SK-N-SH (cell line): Measurements from ENCODE around the gene CDC42EP3. TPM values are rescaled to one million over a fixed set of nuclear protein-coding genes. Genes with fewer than 3 reads are reported as not detected.

Experiments
- CTCF ChIA-PET: fragments of 300-600, 350-600 bp; formaldehyde crosslinking; extraction: SDS; loops from one replicate; lab custom pipeline; 2021; lab: Yijun Ruan, JAX
- POLR2A ChIA-PET: fragments of 350-600 bp; sonication (Branson Sonifier 250); formaldehyde crosslinking; extraction: SDS; loops from one replicate; lab custom pipeline; 2020; ENCODE audit warnings: antibody characterized with exemption, inconsistent platforms; lab: Yijun Ruan, JAX
- DNase-seq: peaks from one replicate; pipeline ENCODE4 v3.0.0; 2012
- H2AFZ ChIP-seq: fragments of 200-600 bp; sonication (generic); 2 replicates; pipeline ENCODE4 v1.8.1; 2016; ENCODE audit warnings: antibody characterized with exemption, mild to moderate bottlenecking, low read depth
- H3F3A ChIP-seq: fragments of 200-600 bp; sonication (generic); replicated peaks from 2 replicates; pipeline ENCODE3; 2016; ENCODE audit warnings: antibody characterized with exemption, mild to moderate bottlenecking; ENCODE audit not compliant: insufficient read depth
- H3K27ac ChIP-seq, 2 experiments: fragments of 200-500 bp in 1 of 2; fragments of 200-600 bp in 1 of 2; sonication (Bioruptor generic) in 1 of 2; sonication (generic), shearing (Covaris generic) in 1 of 2; 2 replicates each; pipeline versions ENCODE4 v1.5.1 to v1.6.1; 2014 to 2016; ENCODE audit warnings: low read depth in 2 of 2, inconsistent platforms in 1 of 2, low read length in 1 of 2, mild to moderate bottlenecking in 1 of 2, mixed read lengths in 1 of 2
- H3K27me3 ChIP-seq: fragments of 200-600 bp; sonication (generic), shearing (Covaris generic); 2 replicates; pipeline ENCODE4 v1.6.1; 2016; ENCODE audit warnings: mixed run types; ENCODE audit not compliant: insufficient read depth
- H3K36me3 ChIP-seq, 2 experiments: fragments of 200-500 bp in 1 of 2; fragments of 200-600 bp in 1 of 2; sonication (Bioruptor generic) in 1 of 2; sonication (generic) in 1 of 2; replicated peaks in 1 of 2; 2 replicates each; pipeline versions ENCODE3 to v1.5.1; 2014 to 2016; ENCODE audit warnings: low read length in 1 of 2, mild to moderate bottlenecking in 1 of 2; ENCODE audit not compliant: insufficient read depth in 2 of 2, control insufficient read depth in 1 of 2
- H3K4me1 ChIP-seq, 2 experiments: fragments of 200-500 bp in 1 of 2; fragments of 200-600 bp in 1 of 2; sonication (Bioruptor generic) in 1 of 2; sonication (generic), shearing (Covaris generic) in 1 of 2; 2 replicates each; pipeline versions ENCODE4 v1.5.1 to v1.6.1; 2014 to 2016; ENCODE audit warnings: low read depth in 1 of 2, low read length in 1 of 2, mixed run types in 1 of 2; ENCODE audit not compliant: insufficient read depth in 2 of 2, control insufficient read depth in 1 of 2
- H3K4me2 ChIP-seq: fragments of 200-600 bp; sonication (generic), shearing (Covaris generic); 2 replicates; pipeline ENCODE4 v1.6.1; 2017; ENCODE audit warnings: mixed run types
- H3K4me3 ChIP-seq, 2 experiments: fragments of 200-500 bp in 1 of 2; fragments of 200-600 bp in 1 of 2; sonication (Bioruptor generic) in 1 of 2; sonication (generic), shearing (Covaris generic) in 1 of 2; 2 replicates each; pipeline versions ENCODE4 v1.5.1 to v1.8.1; 2014 to 2016; ENCODE audit warnings: low read depth in 2 of 2, inconsistent platforms in 1 of 2, low read length in 1 of 2, mild to moderate bottlenecking in 1 of 2, mixed read lengths in 1 of 2, moderate library complexity in 1 of 2
- H3K79me2 ChIP-seq: fragments of 200-600 bp; sonication (generic); 2 replicates; pipeline ENCODE4 v1.8.1; 2017; ENCODE audit warnings: mild to moderate bottlenecking; ENCODE audit not compliant: insufficient read depth
- H3K9ac ChIP-seq: fragments of 200-600 bp; sonication (generic); 2 replicates; pipeline ENCODE4 v1.6.1; 2017; ENCODE audit warnings: mixed run types
- H3K9me2 ChIP-seq: fragments of 200-600 bp; sonication (generic); 2 replicates; pipeline ENCODE4 v1.6.1; 2017; ENCODE audit warnings: mixed run types
- H3K9me3 ChIP-seq: fragments of 200-600 bp; sonication (generic); 2 replicates; pipeline ENCODE4 v1.6.1; 2017; ENCODE audit warnings: mixed run types, mild to moderate bottlenecking, moderate library complexity
- H4K20me1 ChIP-seq: fragments of 200-600 bp; sonication (generic); 2 replicates; pipeline ENCODE4 v1.6.1; 2017; ENCODE audit warnings: mild to moderate bottlenecking, mixed run types; ENCODE audit not compliant: insufficient read depth
- CHD2 ChIP-seq: fragments of 150-350 bp; IDR thresholded peaks from 2 replicates; pipeline ENCODE4 v1.6.1; 2018; ENCODE audit warnings: low read length; ENCODE audit not compliant: partially characterized antibody
- ELF1 ChIP-seq: IDR thresholded peaks from 2 replicates; pipeline ENCODE4 v1.4.0; 2012
- EP300 ChIP-seq, 2 experiments: IDR thresholded peaks; 2 replicates each; pipeline versions ENCODE4 v1.4.0 to v1.6.1; 2012; ENCODE audit warnings: borderline replicate concordance in 1 of 2, low read depth in 1 of 2, low read length in 1 of 2
- EZH2phosphoT487 ChIP-seq: fragments of 200-600 bp; sonication (generic); IDR thresholded peaks from 2 replicates; pipeline ENCODE4 v1.6.1; 2017; ENCODE audit warnings: low read depth, mixed run types, mild to moderate bottlenecking, antibody characterized with exemption, moderate library complexity, borderline replicate concordance
- FOSL2 ChIP-seq: IDR thresholded peaks from 2 replicates; pipeline ENCODE4 v1.4.0; 2012; ENCODE audit warnings: low read depth, mild to moderate bottlenecking, moderate library complexity, borderline replicate concordance
- FOXM1 ChIP-seq: IDR thresholded peaks from 2 replicates; pipeline ENCODE4 v1.4.0; 2012; ENCODE audit warnings: low read depth, mild to moderate bottlenecking
- GABPA ChIP-seq: IDR thresholded peaks from 2 replicates; pipeline ENCODE4 v1.4.0; 2012; ENCODE audit warnings: low read depth, mild to moderate bottlenecking
- GATA2 ChIP-seq: sonication (generic); formaldehyde crosslinking; IDR thresholded peaks from 2 replicates; pipeline ENCODE4 v1.5.0; 2020; ENCODE audit warnings: mild to moderate bottlenecking, missing genetic modification reagents
- MEF2A ChIP-seq: IDR thresholded peaks from 2 replicates; pipeline ENCODE4 v1.4.0; 2012; ENCODE audit warnings: low read depth, borderline replicate concordance
- MXI1 ChIP-seq: IDR thresholded peaks from 2 replicates; pipeline ENCODE4 v1.6.1; 2012; ENCODE audit warnings: mild to moderate bottlenecking, low read depth, low read length, improper control_type of control experiment
- NFIC ChIP-seq: IDR thresholded peaks from 2 replicates; pipeline ENCODE4 v1.4.0; 2012; ENCODE audit warnings: borderline replicate concordance
- NRF1 ChIP-seq: IDR thresholded peaks from 2 replicates; pipeline ENCODE4 v1.6.1; 2012; ENCODE audit warnings: low read depth, mild to moderate bottlenecking, low read length
- POLR2AphosphoS5 ChIP-seq: IDR thresholded peaks from 2 replicates; pipeline ENCODE4 v1.6.1; 2012; ENCODE audit warnings: low read depth, low read length
- RFX5 ChIP-seq: IDR thresholded peaks from 2 replicates; pipeline ENCODE4 v1.6.1; 2012; ENCODE audit warnings: mild to moderate bottlenecking, improper control_type of control experiment, low read length
- RXRA ChIP-seq: IDR thresholded peaks from 2 replicates; pipeline ENCODE4 v1.4.0; 2012; ENCODE audit warnings: low read depth, mild to moderate bottlenecking, borderline replicate concordance
- SMC3 ChIP-seq: IDR thresholded peaks from 2 replicates; pipeline ENCODE4 v1.6.1; 2012; ENCODE audit warnings: low read depth, low read length, improper control_type of control experiment
- TEAD4 ChIP-seq: IDR thresholded peaks from 2 replicates; pipeline ENCODE4 v1.4.0; 2012; ENCODE audit warnings: mild to moderate bottlenecking, borderline replicate concordance; ENCODE audit not compliant: insufficient read depth
- WGBS: methylation state at CpG from one replicate; pipeline ENCODE4 v1.1.6; 2017; ENCODE audit warnings: low lambda C conversion rate; 5-methylcytosine and 5-hydroxymethylcytosine counted together
- polyA plus RNA-seq, 3 experiments: library from polyadenylated mRNA; depleted of rRNA; stranded (reverse); fragments of >200 nt; gene quantifications; 2 replicates each; pipeline ENCODE4 v1.2.3, GENCODE V29; 2012
- TF ChIP-seq, protein P1 (sequence below): fragments of 200-600 bp; sonication (generic); IDR thresholded peaks from 2 replicates; pipeline ENCODE4 v1.6.1; 2017; ENCODE audit warnings: antibody characterized with exemption, mild to moderate bottlenecking, moderate library complexity
- TF ChIP-seq, protein P2 (sequence below): IDR thresholded peaks from 2 replicates; pipeline ENCODE4 v1.4.0; 2012; ENCODE audit warnings: low read depth, borderline replicate concordance
- TF ChIP-seq, protein P3 (sequence below): IDR thresholded peaks from 2 replicates; pipeline ENCODE4 v1.6.1; 2012; ENCODE audit warnings: mild to moderate bottlenecking, low read depth, low read length, moderate library complexity

CDC42EP3 gene
- polyA plus RNA-seq, 1 of the 3 experiments (the other 2 are of a cell fraction), result 87.5 TPM

DNA sequence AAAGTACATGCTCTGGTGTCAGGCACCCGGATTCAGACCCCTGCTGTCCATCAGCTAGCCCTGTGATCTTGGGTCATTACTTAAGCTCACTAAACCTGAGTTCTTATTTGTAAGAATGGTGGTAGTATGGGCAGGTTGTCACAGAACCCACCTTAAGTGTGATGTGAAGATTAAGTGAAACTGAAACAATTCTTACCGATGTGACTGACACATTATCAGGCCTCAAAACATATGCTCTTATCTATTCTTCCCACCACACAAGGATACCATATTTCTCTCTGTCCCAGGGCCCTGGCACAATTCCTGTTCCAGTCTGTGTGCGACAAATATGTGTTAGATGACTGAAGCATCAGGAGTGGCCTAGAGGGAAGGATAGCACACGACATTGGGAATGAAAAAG is 11.0 kb upstream of the CDC42EP3 start:
- Histone ChIP-seq H3K4me1 (0 out of 4 replicates have a peak, but pooled peaks cover 0 to 5% of the 10 kb centered on the region in 2 experiments), H3K27me3 (no peaks in the 10 kb centered on the region), H2AFZ (no peak overlapping the region), H3K79me2 (no peaks in the 10 kb centered on the region), H3K9me2 (no peaks in the 10 kb centered on the region), H3K4me2 (no peak overlapping the region), H3K4me3 (no peak overlapping the region), H3K36me3 (no peaks in the 10 kb centered on the region), H4K20me1 (no peaks in the 10 kb centered on the region), H3F3A (peaks cover 8% of the 10 kb centered on the region), H3K9ac (no peak overlapping the region), H3K27ac (no peak overlapping the region), H3K9me3 (peaks cover 5% of the 10 kb centered on the region; the same call in 1 of the 2 replicates)
- WGBS, result 88% methylated on average over 4 of the region's 4 CpGs
- CTCF ChIA-PET, result interaction anchor here (2.0 kb wide), 1 partner anchor 150 kb away, joined by 8 read pairs; no protein-coding TSS in a partner anchor
- DNase-seq, result no peak
- POLR2A ChIA-PET, result no interaction called here
- TF ChIP-seq GATA2 (no peak), EZH2phosphoT487 (no peak), GABPA (no peak), RFX5 (no peak), NFIC (no peak), RXRA (no peak), FOSL2 (no peak), MEF2A (no peak), EP300 (IDR thresholded peaks at IDR 0.05; ENCODE audit: borderline replicate concordance in 1 of 2, low read depth in 1 of 2, low read length in 1 of 2) (no peak), NRF1 (no peak), MXI1 (no peak), FOXM1 (no peak), TEAD4 (no peak), CHD2 (no peak), SMC3 (no peak)
- TF ChIP-seq, protein P1, sequence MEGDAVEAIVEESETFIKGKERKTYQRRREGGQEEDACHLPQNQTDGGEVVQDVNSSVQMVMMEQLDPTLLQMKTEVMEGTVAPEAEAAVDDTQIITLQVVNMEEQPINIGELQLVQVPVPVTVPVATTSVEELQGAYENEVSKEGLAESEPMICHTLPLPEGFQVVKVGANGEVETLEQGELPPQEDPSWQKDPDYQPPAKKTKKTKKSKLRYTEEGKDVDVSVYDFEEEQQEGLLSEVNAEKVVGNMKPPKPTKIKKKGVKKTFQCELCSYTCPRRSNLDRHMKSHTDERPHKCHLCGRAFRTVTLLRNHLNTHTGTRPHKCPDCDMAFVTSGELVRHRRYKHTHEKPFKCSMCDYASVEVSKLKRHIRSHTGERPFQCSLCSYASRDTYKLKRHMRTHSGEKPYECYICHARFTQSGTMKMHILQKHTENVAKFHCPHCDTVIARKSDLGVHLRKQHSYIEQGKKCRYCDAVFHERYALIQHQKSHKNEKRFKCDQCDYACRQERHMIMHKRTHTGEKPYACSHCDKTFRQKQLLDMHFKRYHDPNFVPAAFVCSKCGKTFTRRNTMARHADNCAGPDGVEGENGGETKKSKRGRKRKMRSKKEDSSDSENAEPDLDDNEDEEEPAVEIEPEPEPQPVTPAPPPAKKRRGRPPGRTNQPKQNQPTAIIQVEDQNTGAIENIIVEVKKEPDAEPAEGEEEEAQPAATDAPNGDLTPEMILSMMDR, result no peak

DNA sequence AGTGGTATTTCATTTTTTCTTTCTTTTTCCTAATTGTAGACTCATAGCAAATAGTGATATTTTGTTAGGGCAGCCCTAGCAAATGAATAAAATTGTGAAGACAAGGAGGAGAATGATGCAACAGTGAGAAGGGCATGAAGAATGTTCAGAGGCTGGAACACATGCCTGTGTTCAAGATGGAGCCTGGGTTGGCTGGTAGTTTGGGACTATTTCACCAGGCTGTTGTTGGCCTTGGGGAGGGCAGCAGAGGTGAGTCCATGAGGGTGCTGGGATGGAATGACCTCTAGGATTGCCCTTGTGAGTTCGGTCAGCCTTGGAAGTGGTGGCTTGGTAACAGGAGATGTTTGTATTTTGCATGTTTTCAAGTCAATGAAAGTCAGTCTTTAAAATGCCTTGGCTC is 10.1 kb upstream of the CDC42EP3 start:
- H2AFZ ChIP-seq, result no peak overlapping the region
- H4K20me1 ChIP-seq, result no peaks in the 10 kb centered on the region
- TF ChIP-seq POLR2AphosphoS5 (no peak), FOSL2 (no peak), ELF1 (no peak), MEF2A (no peak), TEAD4 (no peak)
- TF ChIP-seq, protein P2, sequence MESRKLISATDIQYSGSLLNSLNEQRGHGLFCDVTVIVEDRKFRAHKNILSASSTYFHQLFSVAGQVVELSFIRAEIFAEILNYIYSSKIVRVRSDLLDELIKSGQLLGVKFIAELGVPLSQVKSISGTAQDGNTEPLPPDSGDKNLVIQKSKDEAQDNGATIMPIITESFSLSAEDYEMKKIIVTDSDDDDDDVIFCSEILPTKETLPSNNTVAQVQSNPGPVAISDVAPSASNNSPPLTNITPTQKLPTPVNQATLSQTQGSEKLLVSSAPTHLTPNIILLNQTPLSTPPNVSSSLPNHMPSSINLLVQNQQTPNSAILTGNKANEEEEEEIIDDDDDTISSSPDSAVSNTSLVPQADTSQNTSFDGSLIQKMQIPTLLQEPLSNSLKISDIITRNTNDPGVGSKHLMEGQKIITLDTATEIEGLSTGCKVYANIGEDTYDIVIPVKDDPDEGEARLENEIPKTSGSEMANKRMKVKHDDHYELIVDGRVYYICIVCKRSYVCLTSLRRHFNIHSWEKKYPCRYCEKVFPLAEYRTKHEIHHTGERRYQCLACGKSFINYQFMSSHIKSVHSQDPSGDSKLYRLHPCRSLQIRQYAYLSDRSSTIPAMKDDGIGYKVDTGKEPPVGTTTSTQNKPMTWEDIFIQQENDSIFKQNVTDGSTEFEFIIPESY, result no peak
- TF ChIP-seq, protein P3, sequence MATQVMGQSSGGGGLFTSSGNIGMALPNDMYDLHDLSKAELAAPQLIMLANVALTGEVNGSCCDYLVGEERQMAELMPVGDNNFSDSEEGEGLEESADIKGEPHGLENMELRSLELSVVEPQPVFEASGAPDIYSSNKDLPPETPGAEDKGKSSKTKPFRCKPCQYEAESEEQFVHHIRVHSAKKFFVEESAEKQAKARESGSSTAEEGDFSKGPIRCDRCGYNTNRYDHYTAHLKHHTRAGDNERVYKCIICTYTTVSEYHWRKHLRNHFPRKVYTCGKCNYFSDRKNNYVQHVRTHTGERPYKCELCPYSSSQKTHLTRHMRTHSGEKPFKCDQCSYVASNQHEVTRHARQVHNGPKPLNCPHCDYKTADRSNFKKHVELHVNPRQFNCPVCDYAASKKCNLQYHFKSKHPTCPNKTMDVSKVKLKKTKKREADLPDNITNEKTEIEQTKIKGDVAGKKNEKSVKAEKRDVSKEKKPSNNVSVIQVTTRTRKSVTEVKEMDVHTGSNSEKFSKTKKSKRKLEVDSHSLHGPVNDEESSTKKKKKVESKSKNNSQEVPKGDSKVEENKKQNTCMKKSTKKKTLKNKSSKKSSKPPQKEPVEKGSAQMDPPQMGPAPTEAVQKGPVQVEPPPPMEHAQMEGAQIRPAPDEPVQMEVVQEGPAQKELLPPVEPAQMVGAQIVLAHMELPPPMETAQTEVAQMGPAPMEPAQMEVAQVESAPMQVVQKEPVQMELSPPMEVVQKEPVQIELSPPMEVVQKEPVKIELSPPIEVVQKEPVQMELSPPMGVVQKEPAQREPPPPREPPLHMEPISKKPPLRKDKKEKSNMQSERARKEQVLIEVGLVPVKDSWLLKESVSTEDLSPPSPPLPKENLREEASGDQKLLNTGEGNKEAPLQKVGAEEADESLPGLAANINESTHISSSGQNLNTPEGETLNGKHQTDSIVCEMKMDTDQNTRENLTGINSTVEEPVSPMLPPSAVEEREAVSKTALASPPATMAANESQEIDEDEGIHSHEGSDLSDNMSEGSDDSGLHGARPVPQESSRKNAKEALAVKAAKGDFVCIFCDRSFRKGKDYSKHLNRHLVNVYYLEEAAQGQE, result no peak
- H3K9ac ChIP-seq, result no peak overlapping the region
- H3K36me3 ChIP-seq, result no peaks in the 10 kb centered on the region
- DNase-seq, result no peak
- H3K27ac ChIP-seq, result no peak overlapping the region
- H3K4me2 ChIP-seq, result no peak overlapping the region
- peaks cover 4% of the 10 kb centered on the region for H3F3A ChIP-seq
- no peaks in the 10 kb centered on the region for H3K4me1 ChIP-seq
- H3K4me3 ChIP-seq, result no peak overlapping the region
- peaks cover 5% of the 10 kb centered on the region; the same call in 1 of the 2 replicates for H3K9me3 ChIP-seq
- POLR2A ChIA-PET, result no interaction called here
- no peaks in the 10 kb centered on the region for H3K9me2 ChIP-seq
- no peaks in the 10 kb centered on the region for H3K79me2 ChIP-seq
- CTCF ChIA-PET, result no interaction called here
- H3K27me3 ChIP-seq, result no peaks in the 10 kb centered on the region
- 100% methylated on average over 1 of the region's 1 CpG for WGBS
